Measurements from ENCODE around the gene FGF1.

Gene FGF1

GRCh38 chr5:142658278-142658677, 27.6 kb downstream of the FGF1 start:
- no peak for DNase-seq (ENCODE audit: low spot score)
- no peak for TF ChIP-seq CTCF (IDR thresholded peaks at IDR 0.05; ENCODE audit: extremely low read depth, insufficient read depth, missing control alignments)
- in situ Hi-C loops (cut with MboI; ENCODE audit: low pct_unique_long_range_greater_than_20kb, low sequenced_read_pairs, unreplicated experiment), result no loop called here

- in situ Hi-C loops (cut with MboI; ENCODE audit: low pct_unique_long_range_greater_than_20kb, low sequenced_read_pairs, unreplicated experiment), result no loop called here
- no peak for TF ChIP-seq CTCF (IDR thresholded peaks at IDR 0.05; ENCODE audit: extremely low read depth, insufficient read depth, missing control alignments)
- no peak for DNase-seq (ENCODE audit: low spot score)
These were observed 28.4 kb downstream of the FGF1 start for GRCh38 chr5:142657446-142657845.

GRCh38 chr5:142655339-142656267, 30.3 kb downstream of the FGF1 start:
- peak; percentile 85 for DNase-seq (ENCODE audit: low spot score)
- TF ChIP-seq CTCF (IDR thresholded peaks at IDR 0.05; ENCODE audit: extremely low read depth, insufficient read depth, missing control alignments), result peak; percentile 98
- in situ Hi-C loops (cut with MboI; ENCODE audit: low pct_unique_long_range_greater_than_20kb, low sequenced_read_pairs, unreplicated experiment), result no loop called here

- TF ChIP-seq CTCF (IDR thresholded peaks at IDR 0.05; ENCODE audit: extremely low read depth, insufficient read depth, missing control alignments), result no peak
- in situ Hi-C loops (cut with MboI; ENCODE audit: low pct_unique_long_range_greater_than_20kb, low sequenced_read_pairs, unreplicated experiment), result no loop called here
- DNase-seq (ENCODE audit: low spot score), result no peak
These were observed 31.3 kb downstream of the FGF1 start for GRCh38 chr5:142654578-142655058.

GRCh38 chr5:142653321-142653720, 32.6 kb downstream of the FGF1 start:
- in situ Hi-C loops (cut with MboI; ENCODE audit: low pct_unique_long_range_greater_than_20kb, low sequenced_read_pairs, unreplicated experiment), result no loop called here
- no peak for DNase-seq (ENCODE audit: low spot score)
- TF ChIP-seq CTCF (IDR thresholded peaks at IDR 0.05; ENCODE audit: extremely low read depth, insufficient read depth, missing control alignments), result no peak

- DNase-seq (ENCODE audit: low spot score), result no peak
- no peak for TF ChIP-seq CTCF (IDR thresholded peaks at IDR 0.05; ENCODE audit: extremely low read depth, insufficient read depth, missing control alignments)
- in situ Hi-C loops (cut with MboI; ENCODE audit: low pct_unique_long_range_greater_than_20kb, low sequenced_read_pairs, unreplicated experiment), result no loop called here
These were observed 33.3 kb downstream of the FGF1 start for GRCh38 chr5:142652563-142652962.
